GDM1 (cell line): Measurements from ENCODE around the gene FLVCR1.

Source experiments
- DNase-seq: peaks from one replicate; lab custom pipeline; 2025; lab: John Stamatoyannopoulos, UW

FLVCR1 gene

DNA sequence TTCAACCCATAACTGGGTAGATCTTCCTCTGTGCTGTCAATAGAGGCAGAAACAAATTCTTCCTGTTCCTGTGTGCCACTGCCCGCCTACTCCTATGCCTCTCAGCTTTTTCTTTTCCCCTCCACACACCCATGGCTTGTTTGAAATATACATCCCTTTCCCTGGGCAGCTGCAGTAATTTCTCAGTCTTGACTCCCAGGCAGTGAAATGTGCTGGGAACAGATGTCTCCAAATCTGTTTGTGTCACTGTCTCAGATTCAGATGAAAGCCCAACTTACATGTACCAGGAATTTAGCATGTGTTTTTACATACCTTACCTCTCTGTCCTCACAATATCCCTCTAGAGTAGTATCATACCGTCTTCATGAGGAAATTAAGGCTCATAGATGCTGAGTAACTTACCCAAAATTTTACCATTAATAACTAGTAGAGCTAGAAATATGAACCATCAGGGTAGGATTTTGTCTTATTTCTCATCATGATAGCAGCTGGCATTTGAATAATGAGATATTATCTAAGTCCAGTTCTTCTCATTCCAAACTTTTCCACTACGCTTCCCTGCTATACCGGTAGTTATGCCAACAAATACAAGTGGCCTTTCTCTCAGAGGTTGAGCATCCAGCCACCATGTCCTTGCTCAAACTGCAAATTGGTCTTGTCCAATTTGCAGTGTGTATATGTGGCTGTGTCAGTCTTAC, 87.5 kb downstream of the FLVCR1 start:
- no peak for DNase-seq

DNA sequence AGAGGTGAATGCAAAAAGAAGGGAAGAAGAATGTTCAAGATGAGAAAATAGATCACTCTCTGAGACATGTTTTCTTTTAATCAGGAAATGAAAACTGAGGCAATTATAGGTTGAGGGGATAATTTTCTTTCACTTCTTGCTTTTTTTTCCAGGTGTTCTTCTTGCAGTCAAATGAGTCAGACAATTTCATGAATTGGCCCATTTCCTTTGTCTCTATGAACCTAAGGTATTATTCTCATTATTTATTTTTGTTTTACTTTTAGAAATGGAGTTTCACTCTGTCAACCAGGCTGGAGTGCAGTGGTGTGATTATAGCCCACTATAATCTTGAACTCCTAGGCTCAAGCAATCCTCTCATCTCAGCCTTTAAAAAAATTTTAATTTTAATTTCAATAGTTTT, 88.8 kb downstream of the FLVCR1 start:
- no peak for DNase-seq
